Activated naive CD8-positive, alpha-beta T cell treated with anti-CD3 and anti-CD28 coated beads, Interleukin-2, amount 50 U/mL, for 24 hours (primary cell): ENCODE results near the gene GRWD1.
"Not testable (repeated sequence)": the region's sequence is repeated elsewhere in the genome, so short reads cannot be mapped to it uniquely, and the experiment has no call there.

Experiments used
- ATAC-seq: fragments of 150-1000 bp; cut with Tn5 transposase; one replicate; pipeline ENCODE4 v1.10.0; 2021
- DNase-seq: peaks from one replicate; pipeline ENCODE4 v3.0.0; 2021
- H3K27ac Mint-ChIP-seq: one replicate; pipeline ENCODE4 v1.8.0; 2021; ENCODE audit warnings: mild to moderate bottlenecking, mixed read lengths
- H3K27me3 Mint-ChIP-seq: one replicate; pipeline ENCODE4 v1.8.0; 2021; ENCODE audit warnings: mixed read lengths
- H3K36me3 Mint-ChIP-seq: one replicate; pipeline ENCODE4 v1.8.0; 2021; ENCODE audit warnings: low read depth, mixed read lengths
- H3K4me1 Mint-ChIP-seq: one replicate; pipeline ENCODE4 v1.8.0; 2021; ENCODE audit warnings: mixed read lengths
- H3K4me3 Mint-ChIP-seq: one replicate; pipeline ENCODE4 v1.8.0; 2021; ENCODE audit warnings: mild to moderate bottlenecking, moderate library complexity, mixed read lengths
- H3K9me3 Mint-ChIP-seq: one replicate; pipeline ENCODE4 v1.8.0; 2021; ENCODE audit warnings: mixed read lengths

The GRWD1 gene

DNA sequence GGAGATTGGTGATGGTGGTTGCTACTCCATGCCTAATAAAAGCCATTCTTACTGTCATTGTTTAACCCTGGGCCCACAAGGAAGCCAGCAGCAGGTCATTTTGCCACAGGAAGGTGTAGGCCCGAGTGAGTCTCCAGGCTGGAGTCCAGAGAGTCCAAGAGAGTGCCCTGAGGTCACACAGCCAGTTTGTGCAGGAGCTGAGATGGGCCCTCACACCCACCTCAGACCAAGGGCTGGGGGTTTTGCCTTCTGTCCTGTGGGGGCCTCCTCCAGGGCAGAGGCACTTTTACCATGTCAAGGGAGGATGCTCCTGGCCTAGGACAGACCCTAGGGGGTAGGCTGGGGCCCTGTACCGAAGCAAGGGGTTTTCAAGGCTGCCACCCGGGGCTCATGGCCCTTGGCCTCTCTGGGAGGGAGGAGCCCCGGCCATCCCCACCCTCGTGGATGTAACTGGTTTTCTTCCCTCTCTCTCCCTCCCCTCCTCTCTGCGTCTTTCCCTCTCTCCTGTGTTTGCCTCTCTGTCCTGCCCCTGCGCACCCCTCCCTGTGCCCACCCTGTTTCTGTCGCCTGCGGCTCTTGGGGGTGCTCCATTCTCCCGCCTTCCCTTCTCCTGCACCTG is 31.4 kb downstream of the GRWD1 start:
- Mint-ChIP-seq H3K9me3 (no peaks in the 10 kb centered on the region), H3K27ac (no peak overlapping the region), H3K4me1 (peaks cover 20% of the 10 kb centered on the region), H3K36me3 (peaks cover 8% of the 10 kb centered on the region), H3K27me3 (no peaks in the 10 kb centered on the region), H3K4me3 (no peak overlapping the region)
- ATAC-seq (no peak), DNase-seq (no peak)

DNA sequence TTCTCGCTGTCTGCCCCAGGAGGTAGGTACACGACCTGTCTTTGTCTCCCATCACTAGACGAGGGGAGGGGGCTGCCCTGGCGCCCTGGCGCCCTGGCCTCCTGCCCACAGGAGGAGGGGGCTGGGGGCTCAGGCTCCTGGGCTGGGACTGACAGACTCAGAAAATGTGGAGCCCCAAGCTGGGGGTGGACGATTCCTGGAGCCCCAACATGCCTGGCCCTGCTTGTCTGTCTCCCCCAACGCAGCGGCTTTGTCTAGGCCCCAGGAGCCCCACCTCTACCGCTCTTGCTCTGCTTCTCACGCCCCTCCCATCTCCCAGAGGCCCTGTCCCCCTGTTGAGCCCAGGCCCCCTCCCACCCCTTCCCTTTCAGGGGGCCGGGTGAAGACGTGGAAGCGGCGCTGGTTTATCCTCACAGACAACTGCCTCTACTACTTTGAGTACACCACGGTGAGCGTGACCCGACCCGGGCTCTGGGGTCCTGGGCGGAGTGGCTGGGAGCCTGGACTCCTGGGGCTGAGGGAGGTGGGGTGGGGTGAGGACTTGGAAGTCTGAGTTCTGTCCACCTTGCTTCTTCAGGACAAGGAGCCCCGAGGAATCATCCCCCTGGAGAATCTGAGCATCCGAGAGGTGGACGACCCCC is 32.0 kb downstream of the GRWD1 start:
- no peaks in the 10 kb centered on the region for H3K27me3 Mint-ChIP-seq
- DNase-seq = no peak
- H3K4me1 Mint-ChIP-seq = peaks cover 21% of the 10 kb centered on the region
- H3K4me3 Mint-ChIP-seq = no peak overlapping the region
- H3K27ac Mint-ChIP-seq = no peak overlapping the region
- H3K9me3 Mint-ChIP-seq = no peaks in the 10 kb centered on the region
- peaks cover 8% of the 10 kb centered on the region for H3K36me3 Mint-ChIP-seq
- no peak for ATAC-seq

DNA sequence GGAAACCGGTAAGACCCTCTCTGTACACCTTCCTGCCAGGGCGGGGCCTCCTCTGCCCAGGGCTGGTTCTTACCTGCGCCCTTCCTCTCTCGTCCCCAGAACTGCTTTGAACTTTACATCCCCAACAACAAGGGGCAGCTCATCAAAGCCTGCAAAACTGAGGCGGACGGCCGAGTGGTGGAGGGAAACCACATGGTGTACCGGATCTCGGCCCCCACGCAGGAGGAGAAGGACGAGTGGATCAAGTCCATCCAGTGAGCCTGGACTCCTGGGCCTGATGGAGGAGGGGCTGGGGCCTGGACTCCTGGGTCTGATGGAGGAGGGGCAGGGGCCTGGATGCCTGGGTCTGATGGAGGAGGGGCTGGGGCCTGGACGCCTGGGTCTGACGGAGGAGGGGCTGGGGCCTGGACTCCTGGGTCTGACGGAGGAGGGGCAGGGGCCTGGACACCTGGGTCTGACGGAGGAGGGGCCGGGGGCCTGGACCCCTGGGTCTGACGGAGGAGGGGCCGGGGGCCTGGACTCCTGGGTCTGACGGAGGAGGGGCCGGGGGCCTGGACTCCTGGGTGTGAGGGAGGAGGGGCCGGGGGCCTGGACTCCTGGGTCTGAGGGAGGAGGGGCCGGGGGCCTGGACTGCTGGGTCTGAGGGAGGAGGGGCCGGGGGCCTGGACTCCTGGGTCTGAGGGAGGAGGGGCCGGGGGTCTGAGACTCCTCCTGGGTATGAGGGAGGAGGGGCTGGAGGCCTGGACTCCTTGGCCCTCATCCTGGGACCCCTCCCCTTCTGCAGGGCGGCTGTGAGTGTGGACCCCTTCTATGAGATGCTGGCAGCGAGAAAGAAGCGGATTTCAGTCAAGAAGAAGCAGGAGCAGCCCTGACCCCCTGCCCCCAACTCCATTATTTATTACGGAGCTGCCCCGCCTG is 32.8 kb downstream of the GRWD1 start:
- H3K4me3 Mint-ChIP-seq = no peak overlapping the region
- peaks cover 8% of the 10 kb centered on the region for H3K36me3 Mint-ChIP-seq
- ATAC-seq (no peak), DNase-seq (no peak)
- H3K4me1 Mint-ChIP-seq = peaks cover 21% of the 10 kb centered on the region
- no peak overlapping the region for H3K27ac Mint-ChIP-seq
- H3K9me3 Mint-ChIP-seq = no peaks in the 10 kb centered on the region
- no peaks in the 10 kb centered on the region for H3K27me3 Mint-ChIP-seq

DNA sequence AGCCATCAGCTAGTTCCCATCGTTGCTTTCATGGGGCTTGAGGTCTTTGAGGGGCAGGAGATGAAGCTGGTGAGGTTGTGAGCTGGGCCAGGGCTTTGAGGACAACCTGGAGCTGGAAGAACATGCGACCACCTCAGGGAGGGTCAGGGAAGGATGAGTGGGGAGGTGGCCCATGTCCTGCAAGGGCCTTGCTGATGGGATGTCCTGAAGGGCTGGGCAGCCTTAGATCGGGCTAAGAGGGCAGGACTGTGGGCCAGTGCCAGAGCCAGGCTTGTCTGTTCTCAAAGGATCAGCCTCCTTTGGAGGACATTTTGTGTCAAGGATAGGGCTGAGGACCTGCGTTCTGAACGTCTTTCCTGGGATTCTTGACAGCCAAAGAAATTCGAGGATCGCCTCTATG is 33.9 kb downstream of the GRWD1 start:
- Mint-ChIP-seq H3K36me3 (peaks cover 5% of the 10 kb centered on the region), H3K27me3 (no peaks in the 10 kb centered on the region), H3K9me3 (no peaks in the 10 kb centered on the region), H3K27ac (peak overlapping the region; percentile 70), H3K4me3 (peak overlapping the region; percentile 74), H3K4me1 (peaks cover 21% of the 10 kb centered on the region)
- DNase-seq = no peak
- no peak for ATAC-seq

DNA sequence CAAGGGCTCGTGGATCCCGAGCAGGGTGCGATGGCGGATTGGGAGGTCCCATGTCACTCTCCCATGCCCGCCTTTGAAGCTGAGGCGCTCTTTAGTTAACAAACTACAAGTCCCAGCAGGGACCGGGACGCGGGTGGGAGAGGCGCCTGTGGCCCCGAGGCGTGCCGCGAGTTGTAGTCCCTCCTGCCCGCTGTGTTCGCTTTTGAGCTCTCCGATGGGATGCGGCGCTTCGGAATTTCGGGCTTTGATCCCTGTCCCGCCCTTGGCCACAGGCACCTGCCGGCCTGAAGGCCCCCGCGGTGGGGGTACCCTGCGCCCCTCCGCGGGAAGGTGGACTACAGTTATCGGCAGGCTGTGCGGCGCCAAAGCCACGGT is 34.4 kb downstream of the GRWD1 start:
- Mint-ChIP-seq H3K9me3 (no peaks in the 10 kb centered on the region), H3K27ac (peak overlapping the region; percentile 87), H3K36me3 (peaks cover 5% of the 10 kb centered on the region), H3K27me3 (no peaks in the 10 kb centered on the region), H3K4me3 (peak overlapping the region; percentile 74), H3K4me1 (peaks cover 21% of the 10 kb centered on the region)
- peak; percentile 32 for DNase-seq
- no peak for ATAC-seq

DNA sequence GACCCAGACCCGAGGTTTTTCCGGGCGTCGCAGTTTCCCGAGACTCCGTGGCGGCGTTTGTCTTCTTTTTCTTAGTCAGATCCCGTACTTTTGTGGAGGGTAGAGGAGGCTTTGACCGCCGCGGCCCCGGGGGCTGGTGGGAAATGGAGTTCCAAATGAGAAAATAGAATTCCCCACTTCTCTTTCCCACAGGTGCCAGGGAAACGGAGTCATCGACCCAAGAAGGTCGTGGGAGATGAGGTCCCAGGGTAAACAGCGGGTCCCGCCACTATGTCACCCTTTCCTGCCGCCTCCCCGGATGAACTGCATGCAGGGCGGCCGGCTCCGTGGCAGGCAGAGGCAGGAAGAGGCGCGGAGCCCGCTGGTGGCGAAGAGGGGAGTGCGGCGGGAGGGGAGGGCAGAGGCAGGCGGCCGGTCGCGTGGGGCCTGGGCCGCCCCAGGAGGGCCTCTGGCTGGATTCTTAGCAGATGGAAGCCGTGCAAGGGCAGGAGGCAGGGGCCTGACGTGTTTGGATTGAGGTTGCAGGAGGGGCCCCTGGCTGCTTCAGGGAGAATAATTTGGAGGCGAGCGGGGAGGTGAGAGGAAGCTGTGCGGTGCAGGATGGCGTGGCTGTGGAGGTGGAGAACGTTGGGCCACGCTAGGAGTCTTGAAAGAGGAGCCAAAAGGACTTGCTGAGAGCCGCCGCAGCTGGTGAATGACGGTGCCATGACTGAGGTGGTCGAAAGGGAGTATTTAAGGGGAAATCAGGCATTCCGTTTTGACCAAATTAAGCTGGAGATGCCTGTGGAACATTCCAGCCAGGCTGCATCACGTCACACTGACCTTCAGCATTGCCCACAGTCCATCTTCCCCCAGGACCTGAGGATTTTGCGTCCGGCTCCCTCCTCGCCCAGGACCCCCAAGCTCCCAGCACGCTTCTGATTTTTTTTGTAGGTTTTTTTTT is 35.0 kb downstream of the GRWD1 start:
- Mint-ChIP-seq H3K9me3 (no peaks in the 10 kb centered on the region), H3K36me3 (peaks cover 2% of the 10 kb centered on the region), H3K27me3 (no peaks in the 10 kb centered on the region), H3K4me1 (peaks cover 21% of the 10 kb centered on the region), H3K27ac (peak overlapping the region; percentile 87), H3K4me3 (peak overlapping the region; percentile 74)
- DNase-seq = peak; percentile 66
- peak; percentile 76 for ATAC-seq

DNA sequence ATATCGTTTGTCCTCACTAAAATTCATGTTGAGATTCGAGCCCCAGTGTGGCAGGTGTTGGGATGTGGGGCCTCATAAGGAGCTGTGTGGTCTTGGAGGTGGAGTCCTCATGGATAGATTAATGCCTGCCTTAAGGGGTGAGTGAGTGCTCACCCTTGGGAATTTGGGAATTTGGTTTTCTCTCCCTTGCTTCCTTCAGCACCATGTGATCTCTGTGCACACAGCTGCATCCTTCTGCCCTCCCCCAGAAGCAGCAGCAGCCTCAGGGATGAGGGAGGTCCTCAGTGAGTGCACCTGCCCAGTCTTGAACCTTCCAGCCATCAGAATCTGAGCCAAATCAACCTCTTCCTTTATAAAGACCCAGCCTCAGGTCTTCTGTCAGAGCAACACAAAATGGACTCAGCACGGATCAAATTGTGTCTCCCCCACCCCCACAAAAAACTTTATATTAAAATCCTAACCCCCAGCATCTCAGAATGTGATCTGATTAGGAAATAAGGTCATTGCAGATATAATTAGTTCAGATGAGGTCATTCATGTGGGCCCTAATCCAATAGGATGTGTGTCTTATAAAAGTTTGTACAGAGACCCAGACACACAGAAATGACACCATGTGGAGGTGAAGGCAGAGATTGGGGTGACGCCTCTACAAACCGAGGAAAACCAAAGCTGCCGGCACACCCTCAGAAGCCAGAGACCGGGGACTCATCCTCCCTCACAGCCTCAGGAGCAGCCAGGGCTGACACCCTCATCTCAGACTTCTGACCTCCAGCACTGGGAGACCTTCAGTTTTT is 36.3 kb downstream of the GRWD1 start:
- no peak for ATAC-seq
- H3K27ac Mint-ChIP-seq = peak overlapping the region; percentile 87
- peaks cover 21% of the 10 kb centered on the region for H3K4me1 Mint-ChIP-seq
- H3K9me3 Mint-ChIP-seq = no peaks in the 10 kb centered on the region
- peaks cover 2% of the 10 kb centered on the region for H3K36me3 Mint-ChIP-seq
- H3K4me3 Mint-ChIP-seq = peak overlapping the region; percentile 24
- H3K27me3 Mint-ChIP-seq = no peaks in the 10 kb centered on the region
- DNase-seq = no peak

DNA sequence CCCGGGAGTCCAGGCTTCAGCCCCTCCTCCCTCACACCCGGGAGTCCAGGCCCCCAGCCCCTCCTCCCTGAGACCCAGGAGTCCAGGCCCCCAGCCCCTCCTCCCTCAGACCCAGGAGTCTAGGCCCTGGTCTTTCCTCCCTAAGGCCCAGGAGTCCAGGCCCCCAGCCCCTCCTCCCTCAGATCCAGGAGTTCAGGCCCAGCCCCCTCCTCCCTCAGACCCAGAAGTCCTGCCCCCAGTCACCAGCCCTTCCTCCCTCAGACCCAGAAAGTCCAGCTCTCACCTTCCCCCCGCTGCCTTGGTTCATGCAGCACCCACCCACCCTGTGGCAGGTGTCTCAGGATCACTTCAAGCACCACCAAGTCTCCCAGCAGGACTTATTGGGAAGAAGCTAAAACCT is 37.5 kb downstream of the GRWD1 start:
- no peak overlapping the region for H3K4me3 Mint-ChIP-seq
- no peak overlapping the region for H3K27ac Mint-ChIP-seq
- peaks cover 2% of the 10 kb centered on the region for H3K36me3 Mint-ChIP-seq
- H3K9me3 Mint-ChIP-seq = no peaks in the 10 kb centered on the region
- DNase-seq (no peak), ATAC-seq (no peak)
- peaks cover 21% of the 10 kb centered on the region for H3K4me1 Mint-ChIP-seq
- H3K27me3 Mint-ChIP-seq = no peaks in the 10 kb centered on the region

DNA sequence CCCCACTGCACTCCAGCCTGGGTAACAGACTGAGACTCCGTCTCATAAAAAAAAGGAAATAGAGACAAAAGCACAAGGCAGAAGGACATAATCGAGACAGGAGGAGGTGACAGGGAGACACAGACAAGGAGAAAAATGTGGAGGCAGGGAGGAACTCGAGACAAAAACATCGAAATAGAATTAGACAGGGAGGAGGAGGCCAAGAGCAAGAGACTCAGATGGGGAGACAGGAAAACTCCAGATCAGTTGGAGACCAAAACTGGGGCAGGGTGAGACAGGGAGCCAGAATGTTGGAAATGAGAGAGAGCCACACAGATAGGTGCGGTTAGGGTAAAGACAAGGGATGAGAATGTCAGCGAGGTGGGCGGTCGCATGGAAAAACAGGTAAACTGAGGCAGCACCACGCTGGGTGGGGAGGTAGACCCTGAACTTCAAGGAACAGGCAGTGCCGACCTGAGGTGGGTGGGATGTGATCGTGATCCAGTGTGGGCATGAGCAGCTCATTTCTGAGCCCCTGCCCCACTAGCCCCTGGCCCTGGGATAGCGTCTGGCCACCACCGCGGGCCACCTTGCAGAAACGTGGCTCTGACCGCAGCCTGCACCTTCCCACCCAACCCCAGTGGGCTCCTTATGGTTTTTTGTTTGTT is 38.6 kb downstream of the GRWD1 start:
- no peak for DNase-seq
- H3K4me3 Mint-ChIP-seq = no peak overlapping the region
- ATAC-seq = no peak
- H3K27me3 Mint-ChIP-seq = no peaks in the 10 kb centered on the region
- H3K9me3 Mint-ChIP-seq = no peaks in the 10 kb centered on the region
- H3K27ac Mint-ChIP-seq = no peak overlapping the region
- H3K4me1 Mint-ChIP-seq = peaks cover 21% of the 10 kb centered on the region
- peaks cover under 1% of the 10 kb centered on the region for H3K36me3 Mint-ChIP-seq

DNA sequence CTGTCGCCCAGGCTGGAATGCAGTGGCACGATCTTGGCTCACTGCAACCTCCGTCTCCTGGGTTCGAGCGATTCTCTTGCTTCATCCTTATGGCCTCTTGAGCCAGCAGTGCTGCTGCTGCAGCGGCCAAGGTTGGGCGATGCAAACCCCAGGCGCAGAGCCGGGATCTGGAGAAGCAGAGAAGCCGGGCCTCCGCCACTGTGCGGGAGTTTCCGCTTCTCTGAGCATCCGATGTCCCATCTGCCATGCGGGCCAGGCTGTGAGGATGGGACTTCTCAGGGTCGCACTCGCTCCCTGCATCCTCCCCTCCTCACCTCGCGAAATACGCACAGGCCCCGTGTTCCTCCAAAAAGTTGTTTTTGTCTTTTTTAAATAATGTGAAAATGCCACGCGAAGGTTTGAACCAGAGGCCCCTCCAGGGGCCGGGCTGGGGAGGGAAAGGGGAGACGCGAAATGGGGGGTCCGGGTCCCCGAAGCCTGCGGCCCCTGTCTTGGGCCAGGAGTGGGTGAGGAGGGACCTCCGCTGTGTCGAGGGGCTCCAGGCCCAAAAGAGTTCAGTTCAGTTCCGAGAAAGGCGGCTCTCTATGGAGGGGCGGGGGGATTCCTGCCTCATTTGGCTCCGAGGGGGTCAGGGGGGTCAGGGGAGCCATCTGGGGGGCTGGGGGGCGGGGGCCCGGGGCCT is 39.3 kb downstream of the GRWD1 start:
- peaks cover 2% of the 10 kb centered on the region for H3K27me3 Mint-ChIP-seq
- H3K36me3 Mint-ChIP-seq = no peaks in the 10 kb centered on the region
- peaks cover 23% of the 10 kb centered on the region for H3K4me1 Mint-ChIP-seq
- H3K9me3 Mint-ChIP-seq = no peaks in the 10 kb centered on the region
- ATAC-seq = no peak
- no peak overlapping the region for H3K4me3 Mint-ChIP-seq
- DNase-seq = no peak
- no peak overlapping the region for H3K27ac Mint-ChIP-seq

DNA sequence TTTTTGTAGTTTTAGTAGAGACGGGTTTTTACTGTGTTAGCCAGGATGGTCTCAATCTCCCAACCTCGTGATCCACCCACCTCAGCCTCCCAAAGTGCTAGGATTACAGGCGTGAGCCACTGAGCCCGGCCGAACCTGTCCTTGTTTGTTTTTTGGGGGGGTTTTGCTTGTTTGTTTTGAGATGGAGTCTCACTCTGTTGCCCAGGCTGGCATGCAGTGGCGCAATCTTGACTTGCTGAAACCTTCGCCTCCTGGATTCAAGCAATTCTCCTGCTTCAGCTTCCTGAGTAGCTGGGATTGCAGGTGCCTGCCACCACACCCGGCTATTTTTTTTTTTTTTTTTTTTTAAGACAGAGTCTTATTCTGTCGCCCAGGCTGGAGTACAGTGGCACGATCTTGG is 40.9 kb downstream of the GRWD1 start:
- not testable (repeated sequence) for H3K4me3 Mint-ChIP-seq, H3K36me3 Mint-ChIP-seq, H3K9me3 Mint-ChIP-seq, DNase-seq, H3K27ac Mint-ChIP-seq, ATAC-seq, H3K27me3 Mint-ChIP-seq
- peaks cover 21% of the 10 kb centered on the region for H3K4me1 Mint-ChIP-seq

DNA sequence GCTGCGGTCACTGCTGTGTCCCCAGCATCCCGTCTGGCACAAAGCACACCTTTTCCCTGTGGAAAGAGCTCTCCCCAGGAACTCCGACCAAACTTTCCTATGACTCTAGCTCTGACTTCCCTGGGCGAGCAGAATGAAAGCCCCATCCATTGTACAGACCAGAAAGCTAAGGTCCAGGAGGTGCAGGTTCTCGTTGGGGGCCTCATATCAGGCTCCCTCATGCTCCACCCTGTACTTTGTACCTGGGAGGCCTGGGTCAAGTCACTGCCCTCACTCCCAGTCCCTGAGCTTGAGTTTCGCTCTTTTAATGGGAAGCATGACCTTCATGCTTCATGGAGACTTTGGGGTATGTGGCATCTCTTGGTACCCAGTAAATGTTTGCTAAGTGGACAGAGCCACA is 41.8 kb downstream of the GRWD1 start:
- no peak overlapping the region for H3K27ac Mint-ChIP-seq
- peaks cover 23% of the 10 kb centered on the region for H3K4me1 Mint-ChIP-seq
- no peaks in the 10 kb centered on the region for H3K9me3 Mint-ChIP-seq
- ATAC-seq = no peak
- no peak for DNase-seq
- H3K27me3 Mint-ChIP-seq = peaks cover 15% of the 10 kb centered on the region
- no peaks in the 10 kb centered on the region for H3K36me3 Mint-ChIP-seq
- no peak overlapping the region for H3K4me3 Mint-ChIP-seq

DNA sequence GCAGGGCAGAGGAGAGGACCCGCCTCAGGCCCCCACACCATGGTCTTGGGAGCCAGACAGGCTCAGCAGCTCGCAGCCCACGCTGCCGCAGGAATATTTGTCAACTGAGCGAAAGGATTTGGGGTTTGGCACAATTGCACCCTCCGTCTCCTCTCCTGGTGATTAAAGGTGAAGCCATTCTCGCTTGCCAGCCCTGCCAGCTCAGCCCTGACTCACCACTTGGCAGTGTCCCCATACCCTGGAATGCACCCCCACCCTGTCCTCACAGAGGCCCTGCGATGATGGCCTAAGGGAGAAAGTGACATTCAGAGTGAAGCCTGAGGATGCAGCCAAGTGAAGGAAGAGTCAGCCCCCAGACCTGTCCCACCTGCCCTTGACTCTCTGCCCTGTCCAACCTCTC is 42.2 kb downstream of the GRWD1 start:
- Mint-ChIP-seq H3K27me3 (peaks cover 18% of the 10 kb centered on the region), H3K27ac (no peak overlapping the region), H3K4me1 (peaks cover 27% of the 10 kb centered on the region), H3K9me3 (no peaks in the 10 kb centered on the region), H3K4me3 (no peak overlapping the region), H3K36me3 (no peaks in the 10 kb centered on the region)
- ATAC-seq = no peak
- no peak for DNase-seq
